HCT116 (cell line): ENCODE data around the gene UBAC2. TPM values are rescaled to one million over a fixed set of nuclear protein-coding genes. Genes with fewer than 3 reads are reported as not detected.

ENCODE experiments used
- ATAC-seq: fragments of 200-7000 bp; cut with Tn5 transposase; 2 replicates; pipeline ENCODE4 v1.9.1; 2020; ENCODE audit warnings: mild to moderate bottlenecking, moderate library complexity
- BruUV-seq: library from RNA; stranded (reverse); fragments of 400-500 nt; replicated peaks from 2 replicates; lab custom pipeline; 2021; lab: Mats Ljungman, UMichigan
- CTCF ChIA-PET: fragments of 300-600 bp; sonication (Branson Sonifier 250); formaldehyde crosslinking; loops from one replicate; lab custom pipeline; 2021; ENCODE audit warnings: antibody characterized with exemption; lab: Charles Lee
- POLR2A ChIA-PET: fragments of 300-600, 350-600 bp; sonication (Branson Sonifier 250); formaldehyde crosslinking; loops from one replicate; lab custom pipeline; 2021; ENCODE audit warnings: antibody characterized with exemption; lab: Charles Lee
- RAD21 ChIA-PET, 2 experiments: fragments of 300-600 bp; sonication (Branson Sonifier 250); formaldehyde crosslinking; loops; one replicate each; lab custom pipeline; 2023; ENCODE audit warnings: low total read pairs in 2 of 2; ENCODE audit not compliant: uncharacterized antibody in 2 of 2, unreplicated experiment in 2 of 2, low non-redundant PET in 1 of 2; lab: Charles Lee
- DNase-seq: peaks from one replicate; pipeline ENCODE4 v3.0.0-alpha.2; 2010; ENCODE audit warnings: low read depth, low spot score
- H2AFZ ChIP-seq: fragments of 200-600 bp; shearing (Covaris generic), sonication (generic); 2 replicates; pipeline ENCODE4 v1.6.1; 2017; ENCODE audit warnings: low read depth, mixed run types, mixed read lengths, antibody characterized with exemption, low read length; ENCODE audit not compliant: poor library complexity, severe bottlenecking
- H3K27ac ChIP-seq: 2 replicates; pipeline ENCODE4 v1.5.1; 2012; ENCODE audit warnings: low read depth, low read length
- H3K27me3 ChIP-seq: fragments of 200-600 bp; sonication (generic); 2 replicates; pipeline ENCODE4 v1.6.1; 2016; ENCODE audit warnings: mixed run types, low read length, mixed read lengths; ENCODE audit not compliant: insufficient read depth
- H3K36me3 ChIP-seq, 2 experiments: fragments of 200-500 bp in 1 of 2; fragments of 200-600 bp in 1 of 2; sonication (Bioruptor generic) in 1 of 2; sonication (generic) in 1 of 2; 2 replicates each; pipeline versions ENCODE4 v1.5.1 to v1.6.1; 2014 to 2016; ENCODE audit warnings: low read length in 2 of 2, inconsistent platforms in 1 of 2, mixed read lengths in 1 of 2, mixed run types in 1 of 2; ENCODE audit not compliant: insufficient read depth in 2 of 2, control insufficient read depth in 1 of 2
- H3K4me1 ChIP-seq, 2 experiments: fragments of 200-600 bp in 1 of 2; sonication (generic) in 1 of 2; 2 replicates each; pipeline versions ENCODE4 v1.5.1 to v1.6.1; 2012 to 2017; ENCODE audit warnings: low read length in 2 of 2, inconsistent platforms in 1 of 2, mild to moderate bottlenecking in 1 of 2, mixed read lengths in 1 of 2, mixed run types in 1 of 2, moderate library complexity in 1 of 2; ENCODE audit not compliant: insufficient read depth in 2 of 2, control insufficient read depth in 1 of 2
- H3K4me2 ChIP-seq: fragments of 200-600 bp; sonication (generic); 2 replicates; pipeline ENCODE4 v1.6.1; 2017; ENCODE audit warnings: mixed run types, low read length, mixed read lengths
- H3K4me3 ChIP-seq, 2 experiments: fragments of 200-600 bp in 1 of 2; sonication (generic) in 1 of 2; replicated peaks in 1 of 2; 2 replicates each; pipeline ENCODE4 v1.5.1; 2011 to 2016; ENCODE audit warnings: low read length in 2 of 2, control low read depth in 1 of 2, low read depth in 1 of 2, mild to moderate bottlenecking in 1 of 2, mixed read lengths in 1 of 2, mixed run types in 1 of 2
- H3K79me2 ChIP-seq: fragments of 200-600 bp; sonication (generic); 2 replicates; pipeline ENCODE4 v1.6.1; 2017; ENCODE audit warnings: mild to moderate bottlenecking, mixed run types, low read length, moderate library complexity, mixed read lengths; ENCODE audit not compliant: insufficient read depth
- H3K9ac ChIP-seq: fragments of 200-600 bp; sonication (generic); 2 replicates; pipeline ENCODE4 v1.6.1; 2016; ENCODE audit warnings: low read length, mixed read lengths
- H3K9me2 ChIP-seq: fragments of 200-600 bp; sonication (generic), shearing (Covaris generic); 2 replicates; pipeline ENCODE4 v1.6.1; 2017; ENCODE audit warnings: mixed run types, mild to moderate bottlenecking, moderate library complexity; ENCODE audit not compliant: insufficient read depth
- H3K9me3 ChIP-seq, 2 experiments: fragments of 200-500 bp in 1 of 2; fragments of 200-600 bp in 1 of 2; sonication (Bioruptor generic) in 1 of 2; sonication (generic) in 1 of 2; 2 replicates each; pipeline ENCODE4 v1.6.1; 2014 to 2017; ENCODE audit warnings: low read length in 2 of 2, mixed read lengths in 2 of 2, inconsistent platforms in 1 of 2, low read depth in 1 of 2, mild to moderate bottlenecking in 1 of 2, mixed run types in 1 of 2, moderate library complexity in 1 of 2; ENCODE audit not compliant: control insufficient read depth in 1 of 2, insufficient read depth in 1 of 2
- H4K20me1 ChIP-seq: fragments of 200-600 bp; sonication (generic), shearing (Covaris generic); 2 replicates; pipeline ENCODE4 v1.6.1; 2017; ENCODE audit warnings: mixed run types, mild to moderate bottlenecking, moderate library complexity; ENCODE audit not compliant: insufficient read depth
- CTCF ChIP-seq, 3 experiments: fragments of 200-600 bp in 1 of 3; sonication (generic) in 1 of 3; IDR thresholded peaks in 2 of 3; conservative IDR thresholded peaks in 1 of 3; 2 replicates each; pipeline ENCODE4 v1.5.1; 2012 to 2017; ENCODE audit warnings: low read depth in 2 of 3, low read length in 2 of 3, antibody characterized with exemption in 1 of 3, borderline replicate concordance in 1 of 3, control low read depth in 1 of 3, mild to moderate bottlenecking in 1 of 3, mixed read lengths in 1 of 3, mixed run types in 1 of 3, moderate library complexity in 1 of 3; ENCODE audit not compliant: insufficient read depth in 1 of 3
- EZH2phosphoT487 ChIP-seq: fragments of 200-600 bp; IDR thresholded peaks from 2 replicates; pipeline ENCODE4 v1.6.1; 2018; ENCODE audit warnings: antibody characterized with exemption, borderline replicate concordance
- RAD21 ChIP-seq: IDR thresholded peaks from 2 replicates; pipeline ENCODE4 v1.6.1; 2012; ENCODE audit warnings: low read depth, mild to moderate bottlenecking
- SIN3A ChIP-seq: IDR thresholded peaks from 2 replicates; pipeline ENCODE4 v1.6.1; 2012; ENCODE audit warnings: low read depth
- intact Hi-C: fragments of 100-400 bp; cut with micrococcal nuclease; formaldehyde crosslinking; loops from 2 replicates; pipeline ENCODE4 v1.10.0; 2022
- total RNA-seq: library from RNA; stranded (reverse); gene quantifications from one replicate; pipeline ENCODE4 v1.2.1, GENCODE V29; 2021; ENCODE audit not compliant: unreplicated experiment

UBAC2 gene
- total RNA-seq, 1 experiment from 2014 or later: 67.4 TPM

- BruUV-seq: no TSS peak
Measured at GRCh38 chr13:99176309-99177276, 24.1 kb upstream of the UBAC2 start.

More at GRCh38 chr13:99176309-99177276, 24.1 kb upstream of the UBAC2 start:
- H3K27ac ChIP-seq: no peak overlapping the region
- no peaks in the 10 kb centered on the region for H3K36me3 ChIP-seq
- no peaks in the 10 kb centered on the region for H3K27me3 ChIP-seq
- POLR2A ChIA-PET: interaction anchor here (0.7 to 0.9 kb wide), 3 partner anchors 25 to 250 kb away, joined by 3 read pairs; partner anchors contain the start of gene UBAC2
- RAD21 ChIA-PET: interaction anchor here (0.8 to 1.6 kb wide), 2 partner anchors 87 to 89 kb away, joined by 3 to 11 read pairs (median 7); no protein-coding TSS in a partner anchor
- H2AFZ ChIP-seq: peak overlapping the region; percentile 92
- DNase-seq (peak; percentile 62), ATAC-seq (peak; percentile 98)
- no peaks in the 10 kb centered on the region for H3K79me2 ChIP-seq
- TF ChIP-seq RAD21: peak; percentile 94
- TF ChIP-seq SIN3A: no peak
- no peak for TF ChIP-seq EZH2phosphoT487
- peak; percentile 91 to 98 (median 94) for TF ChIP-seq CTCF (IDR thresholded peaks at IDR 0.05 in 2 of 3, conservative IDR thresholded peaks at IDR 0.05 in 1 of 3; ENCODE audit: borderline replicate concordance in 1 of 3, insufficient read depth in 1 of 3, low read depth in 2 of 3, low read length in 2 of 3)
- H3K4me2 ChIP-seq: peak overlapping the region; percentile 54
- no peak overlapping the region for H3K4me3 ChIP-seq
- intact Hi-C loops: loop anchor here (1.0 kb wide), 2 partner anchors 90 to 261 kb away; no protein-coding TSS in a partner anchor
- no peaks in the 10 kb centered on the region for H3K9me2 ChIP-seq
- no peak overlapping the region for H3K9ac ChIP-seq
- peaks cover 0 to 10% of the 10 kb centered on the region in 2 experiments; a peak in 1 of 4 replicates for H3K4me1 ChIP-seq
- no peaks in the 10 kb centered on the region for H4K20me1 ChIP-seq
- H3K9me3 ChIP-seq: no peaks in the 10 kb centered on the region
- CTCF ChIA-PET: interaction anchor here (0.5 to 3.4 kb wide), 25 partner anchors 9 to 1747 kb away, joined by 3 to 54 read pairs (median 4); partner anchors contain the start of gene GPR18
